ENCODE data around the gene ABL2. TPM values are rescaled to one million over a fixed set of nuclear protein-coding genes. Genes with fewer than 3 reads are reported as not detected.
A peak's percentile ranks its signal among the peaks of the same experiment; 100 is the strongest.

Gene ABL2
- polyA plus RNA-seq, 2 of the 4 experiments (the other 2 are of a cell fraction) = 12.4 TPM

GRCh38 chr1:179142889-179143299 is 86.6 kb downstream of the ABL2 start:
- peak; percentile 95 for FAIRE-seq
- Histone ChIP-seq H3K4me2 (peak overlapping the region; percentile 72), H3K9me3 (no peaks in the 10 kb centered on the region), H3K27ac (peak overlapping the region; percentile 59 to 82), H3K4me3 (peak overlapping the region; percentile 39), H3K4me1 (peaks cover 45% of the 10 kb centered on the region)
- ChIA-PET CTCF (interaction anchor here (2.6 kb wide), 1 partner anchor 22 kb away, joined by 15 read pairs; no protein-coding TSS in a partner anchor), POLR2A (interaction anchor here (0.7 to 1.2 kb wide), 3 partner anchors 17 to 24 kb away, joined by 3 read pairs; no protein-coding TSS in a partner anchor)
- peak; percentile 66 to 88 for DNase-seq (ENCODE audit: low read depth in 1 of 2, low spot score in 1 of 2)
- TF ChIP-seq MAX (IDR thresholded peaks at IDR 0.05) (peak; percentile 62), ESRRA (IDR thresholded peaks at IDR 0.05; ENCODE audit: borderline replicate concordance, low read length) (no peak), HEYL (CRISPR knock-in tag; IDR thresholded peaks at IDR 0.05) (no peak), JUN (IDR thresholded peaks at IDR 0.05) (peak in 1 of 2 experiments; percentile 37; a peak in 1 of 5 replicates), FOSL2 (IDR thresholded peaks at IDR 0.05) (no peak), FOSL2 (CRISPR knock-in tag; IDR thresholded peaks at IDR 0.05) (peak; percentile 39), EHF (CRISPR knock-in tag; IDR thresholded peaks at IDR 0.05) (no peak), RAD21 (conservative IDR thresholded peaks at IDR 0.05 in 1 of 2, IDR thresholded peaks at IDR 0.05 in 1 of 2) (no peak), ELK1 (IDR thresholded peaks at IDR 0.05; ENCODE audit: low read depth, low read length) (no peak), TFCP2L1 (CRISPR knock-in tag; IDR thresholded peaks at IDR 0.05) (no peak), HOXB13 (CRISPR knock-in tag; IDR thresholded peaks at IDR 0.05; ENCODE audit: low read depth) (no peak), MAFK (IDR thresholded peaks at IDR 0.05; ENCODE audit: partially characterized antibody) (peak; percentile 6), FOSB (CRISPR knock-in tag; IDR thresholded peaks at IDR 0.05) (no peak), USF2 (IDR thresholded peaks at IDR 0.05) (0 out of 2 replicates have a peak, but pooled peaks have one; percentile 15), HDAC2 (IDR thresholded peaks at IDR 0.05) (no peak), SMC3 (IDR thresholded peaks at IDR 0.05) (no peak), ZNF302 (CRISPR knock-in tag; IDR thresholded peaks at IDR 0.05) (no peak), KDM1A (IDR thresholded peaks at IDR 0.05; ENCODE audit: low read depth) (no peak)
- 5% methylated on average over 2 of the region's 2 CpGs for WGBS (ENCODE audit: missing lambda C conversion rate)
- ATAC-seq = peak; percentile 94 to 97

- CTCF ChIA-PET = interaction anchor here (2.6 kb wide), 1 partner anchor 20 kb away, joined by 15 read pairs; no protein-coding TSS in a partner anchor
- POLR2A ChIA-PET = interaction anchor here (0.6 to 1.4 kb wide), 3 partner anchors 11 to 152 kb away, joined by 3 to 4 read pairs (median 3); partner anchors contain the start of gene SOAT1
- peak overlapping the region; percentile 72 for H3K4me2 ChIP-seq
- DNase-seq (ENCODE audit: low read depth in 1 of 2, low spot score in 1 of 2) (peak in 1 of 2 experiments; percentile 26), ATAC-seq (peak in 1 of 2 experiments; percentile 59; a peak in 3 of 6 replicates), FAIRE-seq (no peak)
- TF ChIP-seq ATOH8 (CRISPR knock-in tag; IDR thresholded peaks at IDR 0.05; ENCODE audit: low read depth) = no peak
- TF ChIP-seq SREBF2 (IDR thresholded peaks at IDR 0.05) = no peak
- TF ChIP-seq CBX2 (IDR thresholded peaks at IDR 0.05; ENCODE audit: borderline replicate concordance, low read depth) = no peak
- TF ChIP-seq ZNF302 (CRISPR knock-in tag; IDR thresholded peaks at IDR 0.05) = no peak
- TF ChIP-seq MYC (IDR thresholded peaks at IDR 0.05; ENCODE audit: borderline replicate concordance, low read length) = no peak
- no peak for TF ChIP-seq HOXB5 (CRISPR knock-in tag; IDR thresholded peaks at IDR 0.05)
- no peak for TF ChIP-seq ZFP36 (IDR thresholded peaks at IDR 0.05; ENCODE audit: borderline replicate concordance, partially characterized antibody)
- no peak for TF ChIP-seq BCL3 (IDR thresholded peaks at IDR 0.05)
- no peak for TF ChIP-seq POLR2AphosphoS2 (conservative IDR thresholded peaks at IDR 0.05; ENCODE audit: low read length)
- no peak for TF ChIP-seq RNF2 (IDR thresholded peaks at IDR 0.05; ENCODE audit: borderline replicate concordance, low read depth)
- TF ChIP-seq RAD21 (conservative IDR thresholded peaks at IDR 0.05 in 1 of 2, IDR thresholded peaks at IDR 0.05 in 1 of 2) = no peak
- TF ChIP-seq EHMT2 (IDR thresholded peaks at IDR 0.05; ENCODE audit: low read depth) = no peak
- TF ChIP-seq MAFK (IDR thresholded peaks at IDR 0.05; ENCODE audit: partially characterized antibody) = no peak
- no peak for TF ChIP-seq RARB (CRISPR knock-in tag; IDR thresholded peaks at IDR 0.05)
- TF ChIP-seq HES2 (IDR thresholded peaks at IDR 0.05) = no peak
- TF ChIP-seq SMC3 (IDR thresholded peaks at IDR 0.05) = no peak
- no peak for TF ChIP-seq KDM1A (IDR thresholded peaks at IDR 0.05; ENCODE audit: low read depth)
- TF ChIP-seq HDAC2 (IDR thresholded peaks at IDR 0.05) = no peak
- no peak for TF ChIP-seq CHD2 (IDR thresholded peaks at IDR 0.05; ENCODE audit: low read length, partially characterized antibody)
- H3K27ac ChIP-seq = peak overlapping the region; percentile 56 to 59
- H3K4me1 ChIP-seq = peaks cover 57% of the 10 kb centered on the region
- H3K9me3 ChIP-seq = no peaks in the 10 kb centered on the region
- 50% methylated on average over 4 of the region's 4 CpGs for WGBS (ENCODE audit: missing lambda C conversion rate)
- H3K4me3 ChIP-seq = peak overlapping the region; percentile 39
These were observed 87.8 kb downstream of the ABL2 start for GRCh38 chr1:179141592-179142251.

Measured in A549 (cell line).